DND-41 (cell line): ENCODE results near the gene CACNA1H.

ENCODE experiments used
- ATAC-seq: fragments of 200-7000 bp; cut with Tn5 transposase; 3 replicates; pipeline ENCODE4 v1.9.1; 2021; ENCODE audit warnings: low read depth; ENCODE audit not compliant: insufficient read depth
- DNase-seq: peaks from one replicate; pipeline ENCODE4 v3.0.0-alpha.2; 2020
- H2AFZ ChIP-seq: 2 replicates; pipeline ENCODE4 v1.6.0; 2012; ENCODE audit warnings: low read depth, low read length
- H3K27ac ChIP-seq: 2 replicates; pipeline ENCODE4 v1.5.1; 2012; ENCODE audit warnings: low read length, inconsistent platforms
- H3K27me3 ChIP-seq: fragments of 200-600 bp; sonication (generic); 2 replicates; pipeline ENCODE4 v1.6.0; 2012; ENCODE audit warnings: low read length, mild to moderate bottlenecking, inconsistent platforms; ENCODE audit not compliant: insufficient read depth, poor library complexity
- H3K36me3 ChIP-seq: 2 replicates; pipeline ENCODE4 v1.5.1; 2012; ENCODE audit warnings: low read length, inconsistent platforms; ENCODE audit not compliant: insufficient read depth
- H3K4me1 ChIP-seq: 2 replicates; pipeline ENCODE4 v1.5.1; 2012; ENCODE audit warnings: mild to moderate bottlenecking, low read length; ENCODE audit not compliant: insufficient read depth
- H3K4me2 ChIP-seq: 2 replicates; pipeline ENCODE4 v1.6.0; 2012; ENCODE audit warnings: mild to moderate bottlenecking, moderate library complexity, low read length, inconsistent platforms; ENCODE audit not compliant: insufficient read depth
- H3K4me3 ChIP-seq, 2 experiments: fragments of 200-600 bp in 1 of 2; shearing (Covaris generic) in 1 of 2; 2 replicates each; pipeline ENCODE4 v1.5.1; 2012 to 2016; ENCODE audit warnings: inconsistent platforms in 2 of 2, low read length in 2 of 2, mild to moderate bottlenecking in 2 of 2, low read depth in 1 of 2, moderate library complexity in 1 of 2
- H3K79me2 ChIP-seq: 2 replicates; pipeline ENCODE4 v1.6.0; 2012; ENCODE audit warnings: low read length, inconsistent platforms; ENCODE audit not compliant: insufficient read depth
- H3K9ac ChIP-seq: 2 replicates; pipeline ENCODE4 v1.6.0; 2012; ENCODE audit warnings: low read depth, mild to moderate bottlenecking, inconsistent platforms, low read length, moderate library complexity
- H3K9me3 ChIP-seq: 2 replicates; pipeline ENCODE4 v1.5.1; 2012; ENCODE audit warnings: low read length, moderate library complexity, mild to moderate bottlenecking, inconsistent platforms; ENCODE audit not compliant: insufficient read depth, severe bottlenecking
- H4K20me1 ChIP-seq: 2 replicates; pipeline ENCODE4 v1.6.0; 2012; ENCODE audit warnings: low read length; ENCODE audit not compliant: insufficient read depth
- CTCF ChIP-seq: IDR thresholded peaks from 2 replicates; pipeline ENCODE4 v1.5.1; 2012; ENCODE audit warnings: borderline replicate concordance, low read length, moderate library complexity, mild to moderate bottlenecking; ENCODE audit not compliant: poor library complexity, severe bottlenecking; ENCODE audit errors: extremely low read depth
- EZH2 ChIP-seq: IDR thresholded peaks from 3 replicates; pipeline ENCODE4 v1.6.1; 2012; ENCODE audit warnings: borderline replicate concordance, low read depth, mild to moderate bottlenecking, moderate library complexity, low read length, inconsistent platforms; ENCODE audit not compliant: severe bottlenecking

CACNA1H gene

GRCh38 chr16:1146409-1146808, 6.5 kb upstream of the CACNA1H start:
- no peak for TF ChIP-seq EZH2
- TF ChIP-seq CTCF, result no peak
- DNase-seq (peak; percentile 24), ATAC-seq (peak; percentile 47; the same call in 1 of the 3 replicates)
- Histone ChIP-seq H3K79me2 (no peaks in the 10 kb centered on the region), H2AFZ (no peak overlapping the region), H4K20me1 (no peaks in the 10 kb centered on the region; the same call in 1 of the 2 replicates), H3K4me1 (no peaks in the 10 kb centered on the region), H3K4me2 (no peak overlapping the region), H3K27ac (no peak overlapping the region), H3K36me3 (no peaks in the 10 kb centered on the region), H3K4me3 (no peak overlapping the region), H3K9ac (no peak overlapping the region), H3K27me3 (no peaks in the 10 kb centered on the region), H3K9me3 (no peaks in the 10 kb centered on the region)

GRCh38 chr16:1147027-1147426, 5.9 kb upstream of the CACNA1H start:
- ATAC-seq, result no peak
- Histone ChIP-seq H3K79me2 (no peaks in the 10 kb centered on the region), H3K36me3 (no peaks in the 10 kb centered on the region), H4K20me1 (no peaks in the 10 kb centered on the region; the same call in 1 of the 2 replicates), H2AFZ (no peak overlapping the region), H3K9me3 (no peaks in the 10 kb centered on the region), H3K4me3 (no peak overlapping the region), H3K27ac (no peak overlapping the region), H3K9ac (no peak overlapping the region), H3K4me1 (no peaks in the 10 kb centered on the region), H3K4me2 (no peak overlapping the region), H3K27me3 (no peaks in the 10 kb centered on the region)
- DNase-seq, result no peak
- TF ChIP-seq CTCF (no peak), EZH2 (no peak)

- H3K36me3 ChIP-seq, result no peaks in the 10 kb centered on the region
- no peaks in the 10 kb centered on the region for H3K4me1 ChIP-seq
- ATAC-seq, result no peak
- no peak for TF ChIP-seq CTCF
- no peak for TF ChIP-seq EZH2
- no peak overlapping the region for H2AFZ ChIP-seq
- no peak for DNase-seq
- no peak overlapping the region for H3K9ac ChIP-seq
- H3K4me3 ChIP-seq, result no peak overlapping the region
- H4K20me1 ChIP-seq, result no peaks in the 10 kb centered on the region; the same call in 1 of the 2 replicates
- no peaks in the 10 kb centered on the region for H3K79me2 ChIP-seq
- no peaks in the 10 kb centered on the region for H3K27me3 ChIP-seq
- H3K9me3 ChIP-seq, result no peaks in the 10 kb centered on the region
- no peak overlapping the region for H3K4me2 ChIP-seq
- H3K27ac ChIP-seq, result no peak overlapping the region
Observed at GRCh38 chr16:1149101-1149636, 3.7 kb upstream of the CACNA1H start.

- Histone ChIP-seq H3K27ac (no peak overlapping the region), H3K79me2 (no peaks in the 10 kb centered on the region), H4K20me1 (no peaks in the 10 kb centered on the region; the same call in 1 of the 2 replicates), H3K4me3 (no peak overlapping the region), H2AFZ (no peak overlapping the region), H3K9me3 (no peaks in the 10 kb centered on the region), H3K4me2 (no peak overlapping the region), H3K4me1 (no peaks in the 10 kb centered on the region), H3K27me3 (no peaks in the 10 kb centered on the region), H3K36me3 (no peaks in the 10 kb centered on the region), H3K9ac (no peak overlapping the region)
- ATAC-seq, result no peak
- DNase-seq, result no peak
- TF ChIP-seq EZH2 (no peak), CTCF (no peak)
Observed at GRCh38 chr16:1150511-1150982, 2.4 kb upstream of the CACNA1H start.
